Ecto neural progenitor cell (in vitro differentiated cells): ENCODE data around the gene RAB3C.

Experiments
- DNase-seq: peaks from one replicate; pipeline ENCODE4 v3.0.0-alpha.2; 2018; ENCODE audit warnings: low spot score

The RAB3C gene

DNA sequence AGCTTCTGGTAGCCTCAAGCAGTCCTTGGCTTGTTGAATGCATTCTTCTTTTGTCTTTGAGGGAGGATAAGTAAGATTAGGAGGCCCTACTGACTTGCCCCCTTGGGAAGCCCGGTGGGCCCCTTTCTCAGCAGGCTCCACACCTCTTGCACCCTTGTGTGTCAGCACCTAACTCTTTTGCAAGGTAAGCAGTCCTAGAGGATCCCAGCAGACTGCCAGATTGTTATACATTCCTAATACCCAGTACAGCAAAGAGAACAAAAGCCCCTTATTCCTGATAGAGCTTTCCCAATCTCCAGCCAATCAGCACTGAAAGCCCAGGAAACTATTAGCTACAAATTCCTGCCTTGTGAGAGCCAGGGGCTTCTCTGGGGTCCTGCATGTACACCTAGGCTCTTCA, 152.8 kb downstream of the RAB3C start:
- no peak for DNase-seq

DNA sequence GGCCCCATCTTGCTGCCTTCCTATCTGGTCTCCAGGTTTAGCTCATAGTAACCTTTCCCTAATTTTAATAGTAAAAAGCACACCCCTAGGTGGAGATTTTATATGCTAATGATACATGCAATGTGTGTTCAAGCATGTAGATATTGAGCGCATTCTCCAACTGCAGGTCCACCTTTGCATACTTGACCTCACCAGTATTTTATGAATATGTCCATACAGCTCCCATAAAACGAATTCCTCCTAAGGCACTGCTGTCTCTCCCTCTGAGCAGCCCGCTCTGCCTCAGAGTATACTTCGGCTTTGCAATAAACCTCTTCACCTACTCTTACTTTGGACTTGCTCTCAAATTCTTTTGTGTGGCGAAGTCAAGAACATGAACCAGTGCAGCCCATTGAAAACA, 153.3 kb downstream of the RAB3C start:
- no peak for DNase-seq

DNA sequence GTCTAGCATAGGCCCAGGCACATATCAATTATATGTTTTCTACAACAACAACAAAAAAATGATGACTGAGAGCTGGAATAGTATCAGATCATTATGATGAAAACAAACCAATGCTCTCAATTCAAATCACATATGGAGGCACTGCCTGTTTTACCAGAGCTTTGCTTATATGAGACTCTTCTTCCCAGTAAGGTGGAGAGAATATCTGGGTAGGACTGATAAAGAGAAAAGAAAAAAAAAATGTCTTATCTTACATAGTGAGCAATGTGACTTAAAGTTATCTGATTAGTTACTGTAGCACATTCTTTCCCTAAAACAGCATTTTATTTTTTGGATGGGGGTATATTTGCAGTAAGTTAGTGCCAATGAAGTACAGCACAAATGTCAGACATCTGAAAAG, 154.8 kb downstream of the RAB3C start:
- DNase-seq, result no peak

DNA sequence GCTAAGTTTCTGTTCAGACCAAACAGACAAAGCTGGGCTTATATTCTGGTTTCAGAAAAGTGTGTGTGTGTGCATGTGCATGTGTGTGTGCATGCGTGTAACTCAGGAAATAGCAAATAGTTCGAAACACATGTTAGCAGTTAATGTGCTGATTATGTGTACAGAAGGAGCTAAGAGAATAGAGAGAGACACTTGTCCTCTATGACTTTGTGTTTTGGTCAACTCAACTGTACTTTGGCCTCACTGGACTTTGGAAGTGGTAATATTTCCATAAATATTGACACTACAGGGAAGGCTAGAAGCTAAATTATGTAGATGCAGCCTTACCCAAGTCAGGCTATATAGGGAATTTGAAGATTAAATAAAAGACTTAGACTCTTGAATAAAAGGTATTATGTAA, 155.5 kb downstream of the RAB3C start:
- no peak for DNase-seq

DNA sequence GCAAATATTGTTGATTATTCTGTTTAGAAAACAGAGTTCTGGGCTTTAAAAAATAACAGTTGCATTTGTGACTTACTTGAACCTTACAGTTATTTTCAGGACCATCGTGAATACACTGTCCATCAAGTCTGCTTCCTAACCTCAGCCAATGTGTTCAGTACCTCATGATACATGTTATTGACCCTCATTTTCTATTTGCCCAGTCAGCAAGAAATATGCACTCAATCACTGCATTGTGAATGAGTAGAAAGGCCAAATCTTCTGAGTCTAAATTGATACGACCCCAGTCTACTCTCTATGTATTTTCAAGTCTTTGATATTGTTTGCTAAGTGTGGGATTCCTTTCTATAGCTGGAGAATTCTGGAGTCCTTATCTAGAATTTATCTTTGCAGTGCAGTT, 156.2 kb downstream of the RAB3C start:
- DNase-seq, result no peak

DNA sequence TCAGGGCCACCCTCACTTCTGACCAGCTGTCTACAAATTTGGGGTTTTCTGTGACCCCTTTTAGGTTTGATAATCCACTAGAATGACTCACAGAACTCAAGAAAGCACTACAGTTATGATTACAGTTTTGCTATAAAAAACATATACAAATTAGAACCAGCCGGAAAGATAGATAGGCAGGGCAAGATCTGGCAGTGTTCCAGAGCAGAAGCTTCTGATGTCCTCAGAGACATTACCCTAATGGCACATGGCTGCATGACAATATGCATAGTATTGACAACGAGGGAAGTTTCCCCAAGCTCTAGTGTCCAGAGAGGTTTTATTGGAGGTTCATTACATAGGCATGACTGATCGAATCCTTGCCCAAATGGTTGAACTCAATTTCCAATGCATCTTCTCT, 158.1 kb downstream of the RAB3C start:
- DNase-seq, result no peak

DNA sequence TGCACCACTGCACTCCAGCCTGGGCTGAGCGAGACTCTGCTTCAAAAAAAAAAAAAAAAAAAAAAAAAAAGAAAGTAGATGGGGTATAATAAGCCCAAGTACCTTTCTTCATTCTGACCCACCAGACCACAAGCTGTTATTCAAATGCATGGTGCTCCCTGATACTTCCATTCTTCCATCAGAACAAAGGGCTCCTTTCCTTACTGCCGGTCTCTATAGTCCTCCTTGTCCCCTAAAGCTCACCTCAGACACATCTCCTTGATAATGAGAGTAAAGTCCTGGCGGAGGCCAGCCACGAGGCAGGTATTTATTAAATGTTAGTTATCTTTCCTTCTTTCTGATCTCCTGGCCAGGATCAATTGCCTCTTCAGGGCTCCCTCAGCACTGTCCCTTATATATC, 162.5 kb downstream of the RAB3C start:
- no peak for DNase-seq

DNA sequence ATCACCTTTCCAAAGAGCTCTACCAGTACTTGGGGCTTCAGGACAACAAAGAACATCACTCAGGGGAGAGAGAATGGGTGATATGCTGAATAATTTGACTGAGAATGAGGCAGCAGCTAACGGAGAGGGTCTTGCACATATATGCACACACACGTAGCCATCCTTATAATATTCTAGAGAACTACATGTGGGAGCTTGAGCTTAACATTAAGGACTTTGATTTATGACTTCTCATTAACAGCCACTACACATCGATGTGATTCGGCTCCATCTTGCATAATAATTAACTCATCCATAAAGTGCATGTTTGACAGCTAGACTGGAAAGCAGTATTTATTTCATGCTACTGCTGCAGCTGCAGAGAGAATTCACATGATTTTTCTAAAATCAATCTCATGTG, 163.4 kb downstream of the RAB3C start:
- no peak for DNase-seq

DNA sequence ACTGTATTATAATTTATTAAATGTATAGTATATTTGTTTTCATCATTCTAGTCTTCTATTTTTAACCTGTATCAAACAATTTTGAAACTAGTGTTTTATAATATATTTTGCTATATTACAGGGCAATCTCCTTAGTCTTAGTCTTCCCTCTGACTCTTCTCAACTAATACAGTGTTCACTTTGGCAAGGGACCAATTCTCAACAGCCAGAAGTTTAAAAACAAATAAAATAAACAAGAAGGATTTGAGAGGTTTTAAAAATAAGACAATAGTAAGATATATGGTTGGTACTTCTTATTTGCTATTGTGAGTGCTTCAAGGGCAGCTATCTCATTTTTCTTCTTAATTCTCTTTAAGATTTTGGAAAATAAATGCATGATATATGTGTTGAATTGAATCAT, 167.2 kb downstream of the RAB3C start:
- no peak for DNase-seq

DNA sequence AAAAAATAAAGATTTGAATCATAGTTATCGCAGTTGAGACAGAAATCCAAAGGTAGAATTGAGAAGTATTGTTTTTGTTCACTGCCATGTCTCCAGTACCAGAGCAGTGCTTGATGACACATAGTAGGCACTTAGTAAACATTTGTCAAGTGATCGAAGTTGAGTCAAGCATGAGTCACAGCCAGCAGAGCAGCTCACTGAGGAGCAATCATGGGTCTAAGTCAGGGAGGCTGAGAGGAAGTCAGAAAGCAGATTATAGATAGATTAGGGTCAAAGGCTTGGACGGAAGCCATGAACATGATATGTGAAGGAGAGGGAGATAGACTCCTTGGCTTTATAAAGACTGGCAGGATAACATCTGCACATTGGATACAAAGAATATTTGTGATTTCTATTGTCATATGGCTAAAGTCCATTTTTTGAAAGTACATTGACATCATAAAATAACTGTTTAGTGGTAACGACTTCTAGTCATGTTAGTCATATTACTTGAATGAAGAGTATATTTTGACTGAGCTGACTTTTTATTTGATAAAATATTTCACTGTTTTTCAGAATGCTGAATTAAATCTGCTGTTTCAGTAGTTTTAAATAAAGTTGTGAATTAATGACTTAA, 168.5 kb downstream of the RAB3C start:
- no peak for DNase-seq

DNA sequence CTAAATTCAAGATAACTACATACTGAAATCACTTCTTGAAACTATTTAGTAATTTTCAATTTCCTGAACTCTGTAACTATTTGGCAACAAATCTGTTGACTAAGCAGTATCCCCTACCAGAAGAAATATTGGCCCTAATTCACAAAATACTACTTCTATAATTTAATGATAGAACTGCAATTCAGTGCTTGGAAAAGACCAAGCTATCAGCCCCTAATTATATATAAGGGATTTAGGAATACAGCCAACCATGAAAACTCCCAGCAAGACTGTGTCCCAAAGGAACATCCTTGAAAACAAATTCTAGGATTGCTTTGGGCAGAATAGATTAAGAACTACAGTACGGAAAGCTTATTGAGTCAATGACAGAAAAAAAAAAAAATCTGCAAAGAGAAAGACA, 169.2 kb downstream of the RAB3C start:
- DNase-seq, result no peak

DNA sequence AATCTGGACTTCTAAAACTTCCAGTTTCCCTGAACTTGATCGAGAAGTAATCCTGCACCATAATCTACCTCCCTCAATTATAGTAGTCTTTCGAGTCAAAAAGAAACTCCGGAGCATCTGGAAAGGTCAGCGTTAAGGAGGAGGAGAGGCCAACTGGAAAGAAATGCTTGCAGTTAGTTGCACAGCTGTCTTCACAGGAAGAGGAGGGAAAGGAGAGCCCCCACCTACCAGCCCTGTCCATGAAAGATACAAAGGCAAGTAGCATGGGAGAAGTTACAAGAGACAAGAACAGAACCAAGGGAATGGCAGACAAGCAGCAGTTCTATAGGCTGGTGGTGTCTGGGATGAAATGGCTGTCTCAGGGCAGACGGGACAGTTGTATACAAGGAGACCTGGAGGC, 170.6 kb downstream of the RAB3C start:
- DNase-seq, result no peak

DNA sequence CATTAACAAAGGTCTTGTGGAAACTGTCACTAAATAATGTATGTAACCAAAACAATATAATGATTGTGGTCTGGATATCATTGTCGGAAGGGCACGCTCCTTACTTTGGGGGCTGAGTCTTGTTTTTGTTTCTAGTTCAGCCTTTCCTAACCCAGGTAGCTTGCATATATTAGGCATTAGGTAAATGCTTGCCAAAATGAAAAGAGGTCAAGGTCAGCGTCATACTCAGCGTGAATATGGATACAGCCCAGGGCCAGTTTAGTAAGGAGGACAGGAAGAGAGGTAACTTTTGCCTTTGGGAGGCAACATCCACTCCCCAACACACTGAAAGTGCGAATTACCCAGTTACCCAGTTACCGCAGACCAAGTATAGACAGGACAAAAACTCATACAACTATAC, 171.4 kb downstream of the RAB3C start:
- DNase-seq, result no peak

DNA sequence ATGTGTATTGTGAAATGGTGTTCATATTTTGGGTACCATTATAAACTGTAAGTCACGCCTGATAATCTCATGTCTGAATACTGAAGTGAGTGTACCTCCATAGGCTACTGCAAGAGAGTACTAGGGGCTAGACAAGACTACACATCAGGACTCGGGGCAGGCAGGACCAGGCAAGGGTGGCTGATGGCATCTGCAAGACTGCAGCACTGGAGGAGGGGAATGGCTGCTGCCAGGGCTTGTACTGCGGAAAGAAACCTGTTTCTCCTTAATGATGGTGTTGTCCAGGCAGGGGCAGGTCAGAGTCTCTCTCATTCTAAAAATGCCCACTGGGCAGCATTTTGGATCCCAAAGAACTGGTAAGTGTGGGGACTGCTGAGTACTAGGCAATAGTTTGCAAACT, 172.5 kb downstream of the RAB3C start:
- DNase-seq, result no peak

DNA sequence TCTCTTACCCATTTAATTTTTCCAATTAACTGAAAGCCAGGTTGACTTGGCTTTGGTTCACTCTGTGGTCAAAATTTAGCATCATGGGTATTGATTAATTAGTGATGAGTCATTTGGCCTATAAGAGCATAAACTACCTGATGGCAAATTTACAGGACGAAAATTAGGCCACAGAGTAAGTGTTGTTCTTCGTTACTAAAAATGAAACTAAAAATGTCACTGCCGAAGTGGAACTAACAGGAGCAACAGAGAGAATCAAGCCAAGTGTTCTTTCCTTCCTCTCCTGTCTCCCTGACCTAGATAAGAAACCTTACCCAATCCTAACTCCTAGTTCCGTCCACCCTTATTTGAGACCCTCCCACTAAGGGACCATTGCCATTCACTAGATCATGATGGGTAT, 176.9 kb downstream of the RAB3C start:
- no peak for DNase-seq

DNA sequence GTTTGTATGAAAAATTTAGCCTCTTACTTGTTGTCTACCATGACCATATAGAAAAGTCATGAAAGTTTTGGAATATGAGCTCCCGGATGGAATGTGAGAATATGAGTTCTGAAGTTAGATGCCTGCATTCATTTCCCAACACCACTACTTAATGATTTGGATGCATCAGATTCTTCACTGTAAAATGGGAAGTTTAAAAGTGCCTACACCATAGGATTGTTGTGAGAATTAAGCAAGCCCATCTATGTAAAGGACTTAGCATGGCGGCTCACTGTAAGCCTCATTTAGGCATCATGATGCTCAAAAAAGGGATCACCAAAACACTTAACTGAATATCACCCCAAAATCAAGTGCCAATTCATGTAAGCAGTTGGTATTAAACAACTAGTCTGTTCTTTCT, 177.3 kb downstream of the RAB3C start:
- DNase-seq, result no peak

DNA sequence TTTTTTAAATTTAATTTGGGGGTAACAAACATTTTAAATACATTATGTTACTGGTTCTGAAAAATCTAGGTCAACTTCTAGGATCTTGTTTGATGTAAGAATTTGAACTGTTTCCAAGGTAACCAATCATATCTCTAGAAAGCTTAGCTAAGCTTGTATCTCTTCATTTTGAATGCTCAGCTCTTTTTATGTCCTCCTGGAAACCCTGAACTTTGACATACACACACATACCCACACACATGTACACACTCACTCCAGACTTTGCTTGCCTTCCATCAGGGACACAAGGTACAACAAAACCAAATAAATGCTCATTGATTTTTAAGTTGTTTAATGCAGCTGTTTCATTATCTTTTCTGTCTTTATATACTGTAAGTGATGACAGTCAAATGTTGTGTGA, 178.5 kb downstream of the RAB3C start:
- no peak for DNase-seq

DNA sequence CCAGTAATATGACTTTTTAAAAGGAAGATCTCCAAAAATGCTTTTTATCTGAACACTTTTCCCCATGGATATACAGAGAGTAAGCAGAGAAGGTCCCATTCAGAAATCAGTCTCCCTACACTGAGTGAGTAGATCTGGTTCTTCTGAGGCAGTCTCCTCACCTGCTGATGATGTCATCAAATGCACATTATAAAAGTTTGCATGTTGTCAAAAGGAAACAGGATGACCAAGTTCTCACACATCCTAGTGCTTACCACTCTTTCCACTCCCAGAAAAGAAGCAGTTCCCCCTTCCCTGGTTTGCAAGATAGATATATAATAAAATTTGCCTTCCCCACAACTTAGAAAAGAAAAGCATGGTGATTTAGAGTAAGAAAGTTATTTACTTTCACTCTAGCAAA, 180.5 kb downstream of the RAB3C start:
- no peak for DNase-seq

DNA sequence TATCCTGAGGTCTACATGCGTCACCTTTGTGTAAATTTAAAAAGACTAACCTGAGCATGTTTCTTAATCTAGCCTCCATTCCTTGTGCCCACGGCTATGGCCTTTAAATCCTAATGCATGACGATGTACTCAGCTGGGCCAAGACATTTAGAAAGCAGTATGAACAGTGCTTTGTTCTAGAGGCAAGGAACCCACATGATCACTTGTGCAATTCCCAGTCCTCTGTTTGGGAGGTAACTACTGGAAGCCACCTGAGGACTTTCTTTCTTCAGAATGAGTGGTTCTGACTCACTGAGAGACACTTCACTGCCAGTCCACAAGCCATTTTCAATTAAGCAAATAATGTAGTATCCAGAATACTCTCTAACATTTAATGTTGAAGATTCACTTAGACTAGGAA, 181.3 kb downstream of the RAB3C start:
- no peak for DNase-seq

DNA sequence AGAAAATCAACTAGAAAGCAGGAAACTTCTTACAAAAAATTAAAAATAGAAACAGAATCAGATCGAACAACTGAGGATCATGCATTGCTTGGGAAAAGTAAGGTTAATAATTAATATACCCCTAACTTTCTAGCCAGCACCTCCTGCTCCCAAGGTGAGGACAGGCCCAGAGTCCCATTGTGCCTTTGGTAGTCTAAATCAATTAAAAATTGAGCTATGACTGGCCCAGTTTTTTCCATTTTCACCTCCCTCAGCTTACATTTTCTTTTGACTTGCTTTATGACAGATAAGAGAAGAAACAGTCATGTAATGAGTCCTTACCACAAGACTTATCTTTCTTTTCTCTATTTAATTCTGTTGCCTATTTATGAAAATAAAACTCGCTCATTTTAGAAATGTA, 182.2 kb downstream of the RAB3C start:
- DNase-seq, result no peak

DNA sequence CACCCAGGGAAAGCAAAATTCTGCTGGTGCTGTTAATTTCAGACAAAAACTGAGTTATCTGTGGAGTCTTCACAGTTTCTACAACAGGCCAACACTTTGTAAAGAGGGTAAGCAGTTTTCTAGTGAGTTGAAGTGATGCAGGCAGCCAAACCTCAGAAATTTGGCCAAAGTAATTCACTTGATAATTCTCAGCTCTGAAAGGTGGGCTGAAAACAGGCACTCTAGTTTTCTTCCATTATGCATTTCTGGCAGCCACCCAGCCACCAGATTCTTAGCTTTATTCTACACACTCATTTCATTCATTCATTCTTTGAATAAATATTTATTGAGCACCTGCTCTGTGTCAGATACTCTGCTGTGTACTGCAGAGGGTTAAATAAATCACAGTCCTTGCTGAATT, 184.2 kb downstream of the RAB3C start:
- DNase-seq, result no peak

DNA sequence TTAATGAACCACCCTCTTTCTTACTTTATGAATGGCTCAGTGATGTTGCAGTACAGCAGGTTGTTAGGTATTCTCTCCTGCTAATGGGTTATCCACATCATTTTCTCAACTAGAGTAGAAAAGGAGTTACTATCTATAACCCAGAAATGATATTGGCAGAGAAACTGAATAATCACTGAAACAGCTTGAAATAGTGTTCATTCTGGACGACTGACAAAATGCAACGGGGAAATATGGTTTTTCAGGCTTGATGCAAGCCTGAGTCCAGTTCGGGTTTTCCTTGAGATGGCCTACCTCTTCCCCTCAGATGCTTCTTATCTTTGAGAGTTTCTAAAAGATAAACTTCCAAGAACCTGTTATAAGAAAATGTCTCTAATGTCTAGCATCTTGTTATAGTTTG, 187.3 kb downstream of the RAB3C start:
- DNase-seq, result no peak

DNA sequence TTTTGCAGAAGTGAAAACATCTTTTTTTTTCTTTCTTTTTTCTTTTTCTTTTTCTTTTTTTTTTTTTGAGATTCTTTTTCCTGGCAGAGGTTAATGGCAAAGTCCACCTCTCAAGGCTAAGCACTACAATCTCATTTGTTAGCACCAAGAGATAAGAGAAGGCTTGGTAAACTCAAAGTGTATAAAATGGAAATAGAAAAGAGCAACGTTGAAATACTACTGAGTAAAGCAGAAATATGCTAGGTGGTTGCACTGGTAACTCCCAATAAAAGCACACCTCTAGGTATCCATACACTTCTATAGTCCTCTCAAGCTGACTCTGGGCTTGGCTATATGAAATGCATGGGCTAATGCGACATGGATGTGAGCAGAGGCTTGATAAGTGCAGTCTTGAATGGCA, 188.9 kb downstream of the RAB3C start:
- no peak for DNase-seq

DNA sequence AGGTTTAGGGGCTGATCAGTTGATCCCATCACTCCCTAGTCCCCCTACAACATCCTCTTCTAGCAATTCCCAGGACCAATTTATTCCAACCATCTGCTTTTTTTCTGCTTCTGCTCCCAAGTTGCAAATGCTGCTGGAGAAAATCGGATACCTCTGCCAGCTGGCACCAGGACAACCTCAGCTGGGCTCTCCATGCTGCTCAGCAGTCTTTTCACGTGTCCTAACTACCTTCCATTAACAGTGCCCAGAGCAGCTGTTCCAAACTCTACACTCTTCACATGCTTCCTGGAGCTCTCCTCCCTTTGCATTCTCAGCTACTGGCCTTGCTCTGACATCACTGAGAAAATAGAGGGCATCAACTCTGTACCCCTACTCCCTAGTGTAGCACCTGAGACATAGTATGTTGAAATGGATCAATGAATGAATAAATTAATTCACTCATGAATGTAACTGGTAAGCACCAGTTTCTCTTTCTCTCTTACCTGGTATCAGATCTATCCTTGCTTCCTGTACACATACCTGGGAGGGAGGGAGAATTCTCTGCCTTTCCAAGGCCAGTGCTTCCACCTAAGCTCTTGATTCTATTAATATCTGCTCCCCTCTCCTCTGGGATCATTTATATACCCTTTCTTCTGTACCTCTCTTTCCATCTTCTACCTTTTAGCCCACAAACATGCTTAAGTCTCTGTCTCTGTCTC, 191.0 kb downstream of the RAB3C start:
- DNase-seq, result no peak
